SU-DHL-6 (cell line): ENCODE data around the gene TNS3.

ENCODE experiments used
- H2AFZ ChIP-seq: fragments of 200-600 bp; sonication (generic); 2 replicates; pipeline ENCODE4 v1.6.1; 2014; ENCODE audit warnings: low read depth, mild to moderate bottlenecking, moderate library complexity, mixed read lengths, antibody characterized with exemption, low read length; ENCODE audit not compliant: severe bottlenecking
- H3F3A ChIP-seq: fragments of 200-600 bp; shearing (Covaris generic); 2 replicates; pipeline ENCODE4 v1.6.0; 2016; ENCODE audit warnings: antibody characterized with exemption, mild to moderate bottlenecking; ENCODE audit not compliant: insufficient read depth
- H3K27ac ChIP-seq: fragments of 200-600 bp; sonication (generic); 2 replicates; pipeline ENCODE4 v1.5.1; 2016; ENCODE audit warnings: low read depth, mild to moderate bottlenecking, low read length, moderate library complexity, mixed read lengths
- H3K27me3 ChIP-seq: fragments of 200-600 bp; sonication (generic), shearing (Covaris generic); 2 replicates; pipeline ENCODE4 v1.6.0; 2014; ENCODE audit warnings: mild to moderate bottlenecking, low read length
- H3K36me3 ChIP-seq: fragments of 200-600 bp; sonication (generic); 2 replicates; pipeline ENCODE4 v1.6.1; 2014; ENCODE audit warnings: mild to moderate bottlenecking, low read length, mixed read lengths
- H3K4me2 ChIP-seq: fragments of 300-600, 200-600 bp; shearing (Covaris generic), sonication (generic); 2 replicates; pipeline ENCODE4 v1.6.0; 2014; ENCODE audit warnings: low read length, low read depth, mild to moderate bottlenecking; ENCODE audit not compliant: poor library complexity, severe bottlenecking
- H3K4me3 ChIP-seq: fragments of 200-600 bp; sonication (generic); 2 replicates; pipeline ENCODE4 v1.5.1; 2014; ENCODE audit warnings: antibody characterized with exemption, low read length, mild to moderate bottlenecking, mixed read lengths; ENCODE audit not compliant: insufficient read depth, poor library complexity, severe bottlenecking
- H3K79me2 ChIP-seq: fragments of 200-600 bp; sonication (generic); 2 replicates; pipeline ENCODE4 v1.6.1; 2014; ENCODE audit warnings: mild to moderate bottlenecking, low read length, moderate library complexity; ENCODE audit not compliant: insufficient read depth
- H3K9ac ChIP-seq: fragments of 200-600 bp; sonication (generic); 2 replicates; pipeline ENCODE4 v1.7.0; 2014; ENCODE audit warnings: mild to moderate bottlenecking, low read length
- H3K9me2 ChIP-seq: fragments of 200-600 bp; sonication (generic); replicated peaks from 2 replicates; pipeline ENCODE4 v1.6.1; 2014; ENCODE audit warnings: low read length; ENCODE audit not compliant: insufficient read depth
- H3K9me3 ChIP-seq: fragments of 200-600 bp; sonication (generic); 2 replicates; pipeline ENCODE4 v1.6.1; 2014; ENCODE audit warnings: low read length, mixed read lengths; ENCODE audit not compliant: insufficient read depth
- H4K20me1 ChIP-seq: fragments of 200-600 bp; sonication (generic); 2 replicates; pipeline ENCODE4 v1.6.1; 2014; ENCODE audit warnings: low read depth, mild to moderate bottlenecking, antibody characterized with exemption, low read length, moderate library complexity, mixed read lengths
- EZH2phosphoT487 ChIP-seq: fragments of 200-600 bp; sonication (generic), shearing (Covaris generic); conservative IDR thresholded peaks from 2 replicates; pipeline ENCODE4 v1.6.1; 2018; ENCODE audit warnings: mild to moderate bottlenecking, antibody characterized with exemption, low read length, moderate library complexity, mixed read lengths
- TF ChIP-seq, protein P1 (sequence below): fragments of 200-600 bp; sonication (generic); IDR thresholded peaks from one replicate; pipeline ENCODE4 v1.5.1; 2017; ENCODE audit warnings: antibody characterized with exemption, mild to moderate bottlenecking, low read length, moderate library complexity; ENCODE audit not compliant: insufficient read depth, poor library complexity, severe bottlenecking

TNS3 gene

DNA sequence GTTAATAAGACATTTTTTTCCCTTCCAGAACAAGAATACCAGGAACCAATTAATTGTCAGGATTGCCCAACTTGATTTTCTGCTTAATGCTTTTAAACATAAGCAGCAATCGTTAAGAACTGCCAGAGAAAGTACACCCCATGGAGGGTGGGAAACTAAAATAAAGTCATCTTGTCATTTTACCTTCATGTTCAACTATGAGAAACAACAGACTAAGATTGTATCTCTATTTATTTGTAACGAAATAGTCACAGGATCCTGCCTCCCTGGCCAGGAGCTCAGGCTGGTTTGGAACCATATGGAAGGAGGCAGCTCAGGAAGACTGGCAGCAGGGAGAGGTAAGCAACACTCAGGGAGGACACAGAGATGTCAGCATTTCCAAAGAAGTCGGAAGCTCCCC, 129.6 kb downstream of the TNS3 start:
- H3K9me3 ChIP-seq: no peaks in the 10 kb centered on the region
- H3K9ac ChIP-seq: no peak overlapping the region
- H3K4me3 ChIP-seq: no peak overlapping the region
- no peak overlapping the region for H3K27ac ChIP-seq
- H3K36me3 ChIP-seq: no peaks in the 10 kb centered on the region
- H4K20me1 ChIP-seq: no peaks in the 10 kb centered on the region
- peaks cover 8% of the 10 kb centered on the region for H3K79me2 ChIP-seq
- H2AFZ ChIP-seq: no peak overlapping the region
- no peak for TF ChIP-seq EZH2phosphoT487
- TF ChIP-seq, protein P1, sequence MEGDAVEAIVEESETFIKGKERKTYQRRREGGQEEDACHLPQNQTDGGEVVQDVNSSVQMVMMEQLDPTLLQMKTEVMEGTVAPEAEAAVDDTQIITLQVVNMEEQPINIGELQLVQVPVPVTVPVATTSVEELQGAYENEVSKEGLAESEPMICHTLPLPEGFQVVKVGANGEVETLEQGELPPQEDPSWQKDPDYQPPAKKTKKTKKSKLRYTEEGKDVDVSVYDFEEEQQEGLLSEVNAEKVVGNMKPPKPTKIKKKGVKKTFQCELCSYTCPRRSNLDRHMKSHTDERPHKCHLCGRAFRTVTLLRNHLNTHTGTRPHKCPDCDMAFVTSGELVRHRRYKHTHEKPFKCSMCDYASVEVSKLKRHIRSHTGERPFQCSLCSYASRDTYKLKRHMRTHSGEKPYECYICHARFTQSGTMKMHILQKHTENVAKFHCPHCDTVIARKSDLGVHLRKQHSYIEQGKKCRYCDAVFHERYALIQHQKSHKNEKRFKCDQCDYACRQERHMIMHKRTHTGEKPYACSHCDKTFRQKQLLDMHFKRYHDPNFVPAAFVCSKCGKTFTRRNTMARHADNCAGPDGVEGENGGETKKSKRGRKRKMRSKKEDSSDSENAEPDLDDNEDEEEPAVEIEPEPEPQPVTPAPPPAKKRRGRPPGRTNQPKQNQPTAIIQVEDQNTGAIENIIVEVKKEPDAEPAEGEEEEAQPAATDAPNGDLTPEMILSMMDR: no peak
- H3F3A ChIP-seq: no peaks in the 10 kb centered on the region
- no peaks in the 10 kb centered on the region for H3K9me2 ChIP-seq
- H3K4me2 ChIP-seq: no peak overlapping the region
- H3K27me3 ChIP-seq: no peaks in the 10 kb centered on the region

DNA sequence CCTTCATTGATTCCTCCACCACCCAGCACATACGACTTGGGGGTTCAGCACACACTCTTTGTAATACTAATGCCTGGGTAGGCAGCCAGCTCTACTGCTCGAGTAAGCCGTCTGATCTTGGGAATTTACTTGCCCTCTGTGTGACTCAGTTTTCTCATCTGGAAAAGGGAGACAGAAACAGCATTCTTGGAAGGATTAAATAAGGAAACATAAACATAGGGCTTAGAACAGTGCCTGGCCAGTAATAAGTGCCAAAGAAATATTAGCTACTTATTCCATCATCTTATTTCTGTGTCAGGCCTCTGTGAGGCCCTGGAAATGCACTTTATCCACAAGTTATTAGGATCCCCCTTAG, 130.1 kb downstream of the TNS3 start:
- no peaks in the 10 kb centered on the region for H3K36me3 ChIP-seq
- no peak overlapping the region for H2AFZ ChIP-seq
- no peak overlapping the region for H3K4me3 ChIP-seq
- no peaks in the 10 kb centered on the region for H3K9me3 ChIP-seq
- H3K9me2 ChIP-seq: no peaks in the 10 kb centered on the region
- H3K9ac ChIP-seq: no peak overlapping the region
- H4K20me1 ChIP-seq: no peaks in the 10 kb centered on the region
- H3K4me2 ChIP-seq: no peak overlapping the region
- TF ChIP-seq EZH2phosphoT487: no peak
- TF ChIP-seq, protein P1: no peak
- no peak overlapping the region for H3K27ac ChIP-seq
- H3K79me2 ChIP-seq: peaks cover 9% of the 10 kb centered on the region
- H3K27me3 ChIP-seq: no peaks in the 10 kb centered on the region
- H3F3A ChIP-seq: no peaks in the 10 kb centered on the region

DNA sequence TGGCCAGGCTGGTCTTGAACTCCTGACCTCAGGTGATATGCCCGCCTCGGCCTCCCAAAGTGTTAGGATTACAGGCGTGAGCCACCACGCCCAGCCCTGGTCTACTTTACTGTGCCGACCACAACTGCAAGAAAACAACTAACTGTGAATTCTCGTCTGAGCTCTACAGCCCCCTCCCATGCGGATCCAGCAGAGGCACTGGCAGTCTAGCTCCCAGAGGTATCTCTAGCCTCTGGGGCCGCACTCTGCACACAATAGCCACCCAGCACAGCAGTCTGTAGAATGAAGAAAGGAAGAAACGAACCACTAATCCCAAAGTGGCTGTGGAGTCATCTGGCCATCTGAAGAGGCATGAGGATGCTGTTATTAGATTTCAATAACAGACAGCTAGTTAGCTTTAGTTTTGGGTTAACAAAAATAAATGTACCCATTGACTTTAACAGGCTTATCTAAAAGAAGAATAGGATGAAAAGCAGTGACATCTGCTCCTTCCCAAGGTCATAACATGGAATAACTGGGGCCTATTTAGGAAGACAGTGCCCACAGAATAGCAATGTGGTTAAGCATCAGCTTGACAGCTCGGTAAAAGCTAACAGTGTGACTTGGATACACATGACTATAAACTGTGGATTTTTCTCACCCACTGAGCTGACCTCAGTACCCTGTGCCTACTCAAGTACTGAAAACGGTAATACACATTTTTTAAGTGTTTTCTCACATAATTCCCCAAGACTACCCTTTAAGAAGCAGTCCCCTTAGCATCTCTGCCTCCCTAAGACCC, 131.9 kb downstream of the TNS3 start:
- Histone ChIP-seq H3F3A (no peaks in the 10 kb centered on the region), H3K9ac (no peak overlapping the region), H3K4me3 (no peak overlapping the region), H3K9me2 (no peaks in the 10 kb centered on the region), H3K9me3 (no peaks in the 10 kb centered on the region), H3K36me3 (no peaks in the 10 kb centered on the region), H3K4me2 (no peak overlapping the region), H2AFZ (no peak overlapping the region), H3K27ac (no peak overlapping the region), H3K79me2 (peaks cover 16% of the 10 kb centered on the region), H3K27me3 (no peaks in the 10 kb centered on the region), H4K20me1 (no peaks in the 10 kb centered on the region)
- TF ChIP-seq, protein P1: no peak
- no peak for TF ChIP-seq EZH2phosphoT487
